Stromal cell of bone marrow (primary cell): ENCODE results near the gene RACK1.
A peak's percentile ranks its signal among the peaks of the same experiment; 100 is the strongest.

Source experiments
- DNase-seq: peaks from one replicate; pipeline ENCODE4 v3.0.0-alpha.2; 2012; ENCODE audit warnings: low read depth

The RACK1 gene

DNA sequence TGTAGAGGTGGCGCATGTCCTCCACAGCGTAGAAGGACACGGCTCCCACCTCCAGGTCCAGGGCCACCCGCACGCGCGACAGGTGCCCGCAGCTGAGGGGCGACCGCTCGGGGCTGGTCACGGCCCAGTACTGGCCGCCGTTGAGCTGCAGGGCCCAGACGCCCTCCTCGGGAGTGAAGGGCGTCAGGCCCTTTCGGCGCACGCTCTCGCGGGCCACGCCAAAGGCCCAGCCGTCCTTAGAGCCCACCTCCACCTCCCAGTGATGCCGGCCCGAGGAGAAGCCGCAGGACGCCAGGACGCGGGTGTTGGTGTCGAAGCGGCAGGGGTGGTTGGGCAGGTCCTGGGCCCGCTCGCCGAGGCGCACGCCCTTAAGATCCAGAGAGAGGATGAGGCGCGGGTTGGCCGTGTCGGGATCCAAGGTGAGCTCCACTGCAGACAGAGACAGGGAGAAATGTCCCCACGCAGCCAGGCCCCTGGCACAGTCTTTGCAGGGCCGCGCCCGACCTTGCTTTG, 48.4 kb downstream of the RACK1 start:
- no peak for DNase-seq

DNA sequence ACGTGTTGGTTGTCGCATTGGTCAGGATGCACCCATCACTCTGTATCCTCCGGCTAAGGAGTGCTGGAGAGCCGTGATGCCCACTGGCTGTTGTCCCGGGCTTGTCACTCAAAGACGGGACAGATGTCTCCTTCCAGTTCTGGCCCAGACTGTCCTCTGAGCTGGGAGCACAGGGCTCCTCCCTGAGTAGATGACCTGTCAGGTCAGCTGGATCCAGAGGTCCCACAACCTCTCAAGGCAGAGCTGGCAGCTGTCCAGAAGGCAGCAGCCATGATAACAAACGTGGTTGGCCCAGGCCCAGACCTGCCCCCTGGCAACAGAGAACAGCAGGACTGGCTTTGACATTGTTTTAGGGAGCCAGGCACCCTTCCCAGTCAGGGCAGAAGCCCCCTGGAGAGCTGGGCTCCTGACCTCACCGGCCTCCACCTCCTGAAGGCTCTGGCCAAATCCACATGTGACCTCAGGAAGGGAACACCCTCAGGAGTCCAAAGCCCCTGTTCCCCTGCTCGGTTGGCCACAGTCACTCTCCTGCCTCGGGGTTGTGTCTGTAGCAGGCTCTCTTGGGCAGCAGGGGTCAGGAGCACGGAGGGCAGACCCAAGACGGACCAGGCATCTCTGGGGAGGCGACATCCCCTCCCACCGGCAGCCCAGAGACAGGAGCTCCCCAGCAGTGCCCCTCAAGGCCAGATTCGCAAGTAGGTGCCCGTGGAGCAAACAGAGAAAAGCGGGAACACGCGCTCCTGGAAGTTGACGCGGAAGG, 49.0 kb downstream of the RACK1 start:
- DNase-seq = no peak

DNA sequence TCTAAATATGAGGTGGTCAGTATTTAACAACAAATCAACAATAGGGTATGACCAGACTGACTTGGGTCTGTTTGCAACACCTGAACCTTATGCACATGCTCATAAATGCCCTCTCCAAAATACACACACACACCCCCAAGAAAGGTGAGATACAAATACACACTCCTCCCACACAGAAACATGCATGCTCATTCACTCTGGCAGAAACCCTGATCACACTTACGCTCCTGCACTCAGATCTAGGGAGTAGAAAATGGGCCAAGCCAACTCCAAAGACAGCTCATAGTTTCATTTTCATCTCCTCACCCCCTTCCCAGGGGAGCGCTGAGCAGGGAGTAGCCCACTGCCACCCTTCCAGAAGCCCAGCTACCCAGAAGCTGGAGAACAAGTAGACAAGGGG, 50.0 kb downstream of the RACK1 start:
- DNase-seq = no peak

DNA sequence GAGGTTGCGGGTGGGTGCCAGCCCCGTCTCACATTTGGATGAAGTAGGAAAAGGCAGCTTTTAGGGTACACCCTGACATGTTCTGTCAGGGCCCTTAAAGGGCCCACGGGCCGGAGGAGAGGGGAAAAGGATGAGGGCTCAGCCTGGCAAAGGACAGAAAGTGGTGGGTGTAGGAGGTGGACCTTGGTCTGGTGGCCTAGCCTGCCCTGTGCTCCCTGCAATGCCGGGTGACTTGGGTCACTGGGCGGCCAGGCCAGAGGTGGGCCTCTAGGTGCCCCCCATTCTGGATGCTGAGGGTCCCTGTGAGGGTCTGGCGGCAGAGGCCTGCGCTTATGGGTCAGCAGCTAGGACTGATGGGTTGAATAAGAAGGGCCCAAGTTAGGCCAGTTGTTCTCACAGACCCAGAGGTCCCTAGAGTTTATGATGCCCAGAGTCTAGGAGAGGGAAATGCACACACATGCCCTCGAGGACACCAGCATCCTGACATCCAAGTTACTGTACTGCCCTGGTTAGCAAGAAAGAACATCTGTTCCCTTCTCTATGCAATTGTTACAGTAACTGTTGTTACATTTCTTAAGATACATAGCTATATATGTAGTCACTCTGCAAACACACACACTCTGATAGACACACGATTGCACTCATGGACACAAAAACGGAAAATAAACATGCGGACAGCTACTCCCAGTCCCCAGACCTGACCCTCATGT, 51.2 kb downstream of the RACK1 start:
- no peak for DNase-seq

- peak; percentile 89 for DNase-seq
Measured at GRCh38 chr5:181191526-181192336, 52.0 kb downstream of the RACK1 start.

GRCh38 chr5:181190711-181191525, 52.8 kb downstream of the RACK1 start:
- DNase-seq = no peak

DNA sequence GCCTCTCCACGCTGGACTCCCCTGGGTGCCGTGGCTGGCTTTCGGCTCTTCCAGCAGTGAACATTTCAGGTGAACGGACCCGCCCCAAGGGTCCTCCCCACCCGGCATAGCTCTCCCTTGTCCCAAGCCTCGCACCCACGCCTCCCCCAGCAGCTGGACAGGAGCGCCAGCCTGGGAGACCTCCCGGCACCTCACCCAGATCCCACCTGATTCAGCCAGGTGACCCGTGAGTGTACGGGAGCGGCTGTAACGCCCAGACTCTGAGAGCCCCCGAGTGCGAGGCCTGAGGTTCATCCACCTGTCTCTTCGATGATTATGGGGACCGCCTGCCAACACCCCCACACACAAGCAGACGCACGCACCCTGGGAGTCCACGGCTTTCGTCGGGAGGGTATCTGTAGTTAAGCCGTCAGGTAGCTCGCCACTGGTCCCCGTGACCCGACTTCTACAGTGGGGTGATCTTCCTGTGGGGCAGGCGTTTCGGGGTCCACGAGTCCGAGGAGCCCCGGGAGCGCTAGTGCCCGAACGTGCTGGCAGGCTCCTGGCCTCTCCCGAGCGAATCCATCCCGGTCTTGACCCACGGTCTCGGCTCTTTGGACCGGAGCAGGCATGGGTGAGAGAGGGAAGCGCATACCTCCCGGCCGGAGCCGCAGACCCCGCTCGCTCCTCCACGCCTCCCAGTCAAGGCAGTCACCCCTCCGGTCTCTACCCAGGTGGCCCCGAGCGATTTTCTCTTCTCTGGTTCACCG, 53.6 kb downstream of the RACK1 start:
- no peak for DNase-seq

- no peak for DNase-seq
Measured at GRCh38 chr5:181189363-181189961, 54.2 kb downstream of the RACK1 start.

DNA sequence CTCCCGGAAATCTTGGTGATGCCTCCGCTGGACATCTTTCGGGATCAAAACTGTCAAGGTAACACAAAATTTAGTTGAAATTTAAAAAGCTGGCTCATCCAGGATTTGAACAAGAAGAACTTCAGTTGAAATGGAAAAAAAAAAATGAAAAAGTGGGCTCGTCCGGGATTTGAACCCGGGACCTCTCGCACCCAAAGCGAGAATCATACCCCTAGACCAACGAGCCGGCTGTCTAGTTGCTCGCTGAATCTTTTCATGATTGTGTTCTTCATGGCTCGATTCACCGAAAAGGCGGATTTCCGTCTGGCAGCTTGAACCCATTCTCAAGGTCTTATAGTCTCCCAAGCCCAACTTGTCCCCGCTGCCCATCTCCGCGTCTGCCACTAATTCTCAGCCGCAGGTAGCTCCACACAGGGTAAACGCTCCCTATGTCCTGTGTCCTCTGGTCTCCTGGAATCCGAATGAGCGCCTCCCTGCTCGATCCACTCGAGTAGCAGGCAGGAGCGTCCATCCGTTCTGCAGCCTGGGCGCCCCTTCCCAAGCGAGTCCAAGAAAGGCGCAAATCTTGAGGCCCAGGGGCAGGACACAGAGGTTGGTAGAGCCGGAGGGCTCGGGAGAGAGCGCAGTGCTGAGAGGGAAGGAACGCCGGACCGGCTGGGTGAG, 54.9 kb downstream of the RACK1 start:
- no peak for DNase-seq

DNA sequence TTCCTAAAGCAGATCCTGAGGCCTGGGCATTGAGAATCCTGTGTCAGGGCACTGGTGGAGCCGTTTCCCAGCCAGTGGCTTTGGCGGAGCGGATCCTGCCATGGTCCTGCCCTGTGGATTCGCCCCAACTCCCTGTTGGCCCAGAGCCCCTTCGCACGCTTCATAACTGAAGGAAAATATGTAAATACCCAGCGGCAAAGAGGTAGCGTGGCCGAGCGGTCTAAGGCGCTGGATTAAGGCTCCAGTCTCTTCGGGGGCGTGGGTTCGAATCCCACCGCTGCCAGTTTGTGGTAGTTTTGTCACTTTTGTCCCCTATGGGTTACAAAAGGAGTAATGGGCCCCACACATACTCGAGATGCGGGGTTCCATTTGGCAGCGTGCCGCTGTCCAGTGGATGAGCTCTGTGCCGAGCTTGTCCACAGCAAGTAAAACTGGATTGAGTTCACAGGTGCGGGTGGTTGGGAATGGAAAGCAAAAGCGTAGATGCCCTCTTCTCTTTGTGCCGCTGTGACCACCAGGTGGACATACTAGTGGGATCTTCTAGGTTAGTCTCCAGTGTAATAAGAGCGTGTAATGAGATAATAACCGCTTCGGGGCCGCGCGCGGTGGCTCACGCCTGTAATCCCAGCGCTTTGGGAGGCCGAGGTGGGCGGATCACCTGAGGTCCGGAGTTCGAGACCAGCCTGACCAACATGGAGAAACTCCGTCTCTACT, 56.0 kb downstream of the RACK1 start:
- peak; percentile 49 for DNase-seq

DNA sequence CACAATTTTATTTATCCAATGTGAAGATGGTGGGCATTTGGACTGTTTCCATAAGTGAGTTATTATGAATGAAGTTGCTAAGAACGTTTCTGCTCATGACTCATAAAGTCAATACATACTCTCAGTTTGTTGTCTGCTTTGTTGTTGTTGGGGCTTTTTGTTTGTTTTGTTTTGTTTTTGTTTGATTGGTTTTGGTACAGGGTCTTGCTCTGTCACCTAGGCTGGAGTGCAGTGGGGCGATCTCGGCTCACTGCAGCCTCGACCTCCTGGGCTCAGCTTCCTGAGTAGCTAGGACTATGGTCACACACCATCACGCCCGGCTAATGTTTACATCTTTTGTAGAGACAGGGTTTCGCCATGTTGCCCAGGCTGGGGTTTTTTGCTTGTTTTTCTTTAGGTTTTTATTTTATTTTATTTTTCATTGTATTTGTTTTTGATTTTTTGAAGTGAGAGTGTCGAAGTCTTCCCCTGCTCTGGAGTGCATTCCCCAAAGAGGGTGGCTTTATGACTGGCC, 56.7 kb downstream of the RACK1 start:
- DNase-seq = no peak
